ENCODE results near the gene TTLL8.

TTLL8 gene

GRCh38 chr22:50002791-50003190, 55.3 kb downstream of the TTLL8 start:
- no peak for TF ChIP-seq CTCF (IDR thresholded peaks at IDR 0.05; ENCODE audit: low read depth, low read length, missing control alignments)
- Histone ChIP-seq H3K27ac (no peak overlapping the region), H3K27me3 (replicated peaks) (peaks cover 3% of the 10 kb centered on the region), H3K36me3 (replicated peaks) (no peaks in the 10 kb centered on the region), H3K4me3 (ENCODE audit: low read depth, low read length) (no peak overlapping the region)
- in situ Hi-C loops (cut with HindIII; ENCODE audit: low pct_ligation_motif_present, low sequenced_read_pairs), result no loop called here
- peak; percentile 42 for DNase-seq

GRCh38 chr22:50001388-50002231, 56.5 kb downstream of the TTLL8 start:
- no peak overlapping the region for H3K27ac ChIP-seq
- H3K27me3 ChIP-seq (replicated peaks), result peaks cover 3% of the 10 kb centered on the region
- in situ Hi-C loops (cut with HindIII; ENCODE audit: low pct_ligation_motif_present, low sequenced_read_pairs), result no loop called here
- DNase-seq, result no peak
- no peak overlapping the region for H3K4me3 ChIP-seq (ENCODE audit: low read depth, low read length)
- no peak for TF ChIP-seq CTCF (IDR thresholded peaks at IDR 0.05; ENCODE audit: low read depth, low read length, missing control alignments)
- H3K36me3 ChIP-seq (replicated peaks), result no peaks in the 10 kb centered on the region

- peaks cover 3% of the 10 kb centered on the region for H3K27me3 ChIP-seq (replicated peaks)
- DNase-seq, result no peak
- no peak for TF ChIP-seq CTCF (IDR thresholded peaks at IDR 0.05; ENCODE audit: low read depth, low read length, missing control alignments)
- H3K36me3 ChIP-seq (replicated peaks), result no peaks in the 10 kb centered on the region
- H3K27ac ChIP-seq, result no peak overlapping the region
- H3K4me3 ChIP-seq (ENCODE audit: low read depth, low read length), result no peak overlapping the region
- in situ Hi-C loops (cut with HindIII; ENCODE audit: low pct_ligation_motif_present, low sequenced_read_pairs), result no loop called here
Measured at GRCh38 chr22:50000587-50001387, 57.3 kb downstream of the TTLL8 start.

GRCh38 chr22:49999946-50000586, 58.0 kb downstream of the TTLL8 start:
- no peak overlapping the region for H3K4me3 ChIP-seq (ENCODE audit: low read depth, low read length)
- H3K27ac ChIP-seq, result no peak overlapping the region
- in situ Hi-C loops (cut with HindIII; ENCODE audit: low pct_ligation_motif_present, low sequenced_read_pairs), result no loop called here
- H3K36me3 ChIP-seq (replicated peaks), result no peaks in the 10 kb centered on the region
- peaks cover 3% of the 10 kb centered on the region for H3K27me3 ChIP-seq (replicated peaks)
- no peak for TF ChIP-seq CTCF (IDR thresholded peaks at IDR 0.05; ENCODE audit: low read depth, low read length, missing control alignments)
- DNase-seq, result no peak

- H3K36me3 ChIP-seq (replicated peaks), result no peaks in the 10 kb centered on the region
- no peak for TF ChIP-seq CTCF (IDR thresholded peaks at IDR 0.05; ENCODE audit: low read depth, low read length, missing control alignments)
- in situ Hi-C loops (cut with HindIII; ENCODE audit: low pct_ligation_motif_present, low sequenced_read_pairs), result no loop called here
- no peak overlapping the region for H3K4me3 ChIP-seq (ENCODE audit: low read depth, low read length)
- no peak overlapping the region for H3K27ac ChIP-seq
- H3K27me3 ChIP-seq (replicated peaks), result peaks cover 3% of the 10 kb centered on the region
- DNase-seq, result no peak
Measured at GRCh38 chr22:49999063-49999945, 58.8 kb downstream of the TTLL8 start.
